ENCODE measurements around the gene HASPIN. TPM values are rescaled to one million over a fixed set of nuclear protein-coding genes. Genes with fewer than 3 reads are reported as not detected.

Gene HASPIN
- total and polyA plus RNA-seq, 11 donors, result 0.15 to 2.1 (median 0.32) TPM; not detected in 1

GRCh38 chr17:3754458-3755334 is 31.0 kb downstream of the HASPIN start:
- Histone ChIP-seq H3K4me3 (peak overlapping the region in 2 of 12 donors; percentile 13 to 17), H3K9me3 (peaks cover 0 to 6% (median under 1%) of the 10 kb centered on the region in 12 donors), H3K4me1 (peaks cover 0 to 9% (median 0%) of the 10 kb centered on the region in 12 donors), H3K27ac (no peak overlapping the region), H3K27me3 (peaks cover 0 to 9% (median 0%) of the 10 kb centered on the region in 9 donors), H3K36me3 (no peaks in the 10 kb centered on the region)
- ATAC-seq, result peak in 3 of 4 donors; percentile 39 to 64 (median 51)
- DNase-seq, result peak in 1 of 5 donors; percentile 32
- TF ChIP-seq CTCF (IDR thresholded peaks at IDR 0.05) (no peak), POLR2A (IDR thresholded peaks at IDR 0.05) (no peak)
- WGBS, 4 donors, result 8 to 15% (median 12%) methylated on average over 21 to 56 of the region's 56 CpGs
- intact Hi-C loops (cut with DNase I), result no loop called here

GRCh38 chr17:3755335-3756030 is 31.8 kb downstream of the HASPIN start:
- Histone ChIP-seq H3K27ac (no peak overlapping the region), H3K36me3 (no peaks in the 10 kb centered on the region), H3K9me3 (peaks cover 0 to 11% (median 5%) of the 10 kb centered on the region in 12 donors), H3K4me1 (peaks cover 0 to 9% (median 0%) of the 10 kb centered on the region in 12 donors), H3K27me3 (peaks cover 0 to 9% (median 0%) of the 10 kb centered on the region in 9 donors), H3K4me3 (peak overlapping the region in 2 of 12 donors; percentile 13 to 17)
- intact Hi-C loops (cut with DNase I), result no loop called here
- DNase-seq (no peak), ATAC-seq (no peak)
- TF ChIP-seq POLR2A (IDR thresholded peaks at IDR 0.05), result no peak
- TF ChIP-seq CTCF (IDR thresholded peaks at IDR 0.05), result no peak
- WGBS, 4 donors, result 53 to 69% (median 57%) methylated on average over 15 to 20 of the region's 20 CpGs

GRCh38 chr17:3759597-3760216 is 36.0 kb downstream of the HASPIN start:
- intact Hi-C loops (cut with DNase I), result no loop called here
- no peak overlapping the region for H3K4me3 ChIP-seq
- H3K36me3 ChIP-seq, result no peaks in the 10 kb centered on the region
- peaks cover 0 to 6% (median 0%) of the 10 kb centered on the region in 12 donors for H3K4me1 ChIP-seq
- ATAC-seq (no peak), DNase-seq (no peak)
- H3K9me3 ChIP-seq, result peaks cover 0 to 12% (median 5%) of the 10 kb centered on the region in 12 donors
- H3K27me3 ChIP-seq, result peaks cover 0 to 5% (median 0%) of the 10 kb centered on the region in 9 donors
- H3K27ac ChIP-seq, result no peak overlapping the region
- TF ChIP-seq CTCF (IDR thresholded peaks at IDR 0.05) (no peak), POLR2A (IDR thresholded peaks at IDR 0.05) (no peak)
- 83 to 88% (median 84%) methylated on average over 6 of the region's 6 CpGs for WGBS, 4 donors

All from heart left ventricle (tissue), 16 donors.